CD4-positive, alpha-beta T cell (primary cell): ENCODE measurements around the gene WDR31. TPM values are rescaled to one million over a fixed set of nuclear protein-coding genes. Genes with fewer than 3 reads are reported as not detected.

Source experiments
- ATAC-seq: fragments of 200-7000 bp; cut with Tn5 transposase; one replicate; pipeline ENCODE4 v1.10.0; 2022; ENCODE audit warnings: mild to moderate bottlenecking; ENCODE audit not compliant: poor library complexity
- CTCF ChIA-PET: fragments of 350-600 bp; sonication (Branson Sonifier 250); formaldehyde crosslinking; loops from one replicate; lab custom pipeline; 2021; ENCODE audit warnings: antibody characterized with exemption, inconsistent platforms; lab: Charles Lee
- POLR2A ChIA-PET: fragments of 350-600 bp; sonication (Branson Sonifier 250); formaldehyde crosslinking; loops from one replicate; lab custom pipeline; 2021; ENCODE audit warnings: antibody characterized with exemption, inconsistent platforms; lab: Charles Lee
- DNase-seq, 14 experiments: peaks; one replicate each; pipeline ENCODE4 v3.0.0-alpha.2; 2013 to 2020; ENCODE audit warnings: mixed read lengths in 2 of 14
- H3K27ac ChIP-seq, 2 donors: one replicate each; pipeline versions ENCODE4 v1.5.1 to v1.7.0; 2013; ENCODE audit warnings: low read length in 2 of 2, low read depth in 1 of 2, mild to moderate bottlenecking in 1 of 2
- H3K27me3 ChIP-seq, 2 experiments: 1 replicate in 1 of 2; 2 replicates in 1 of 2; pipeline versions ENCODE4 v1.6.1 to v1.7.0; 2013; ENCODE audit warnings: low read length in 2 of 2, control low read depth in 1 of 2, mild to moderate bottlenecking in 1 of 2, moderate library complexity in 1 of 2; ENCODE audit not compliant: insufficient read depth in 2 of 2, control insufficient read depth in 1 of 2
- H3K36me3 ChIP-seq: one replicate; pipeline ENCODE4 v1.6.1; 2013; ENCODE audit warnings: low read length, control low read depth; ENCODE audit not compliant: insufficient read depth
- H3K4me1 ChIP-seq: one replicate; pipeline ENCODE4 v1.6.1; 2013; ENCODE audit warnings: low read length, control low read depth; ENCODE audit not compliant: insufficient read depth
- H3K4me3 ChIP-seq: one replicate; pipeline ENCODE4 v1.5.1; 2013; ENCODE audit warnings: mild to moderate bottlenecking, low read length, moderate library complexity
- H3K9me3 ChIP-seq, 2 experiments: 1 replicate in 1 of 2; 2 replicates in 1 of 2; pipeline versions ENCODE4 v1.6.1 to v1.7.0; 2013; ENCODE audit warnings: low read length in 2 of 2, mild to moderate bottlenecking in 2 of 2, control low read depth in 1 of 2, moderate library complexity in 1 of 2; ENCODE audit not compliant: control insufficient read depth in 1 of 2, insufficient read depth in 1 of 2
- H3K27ac Mint-ChIP-seq: one replicate; pipeline ENCODE4 v1.8.0; 2020; ENCODE audit warnings: mixed read lengths
- H3K27me3 Mint-ChIP-seq: one replicate; pipeline ENCODE4 v1.8.0; 2021; ENCODE audit warnings: mixed read lengths
- H3K36me3 Mint-ChIP-seq: one replicate; pipeline ENCODE4 v1.8.0; 2021; ENCODE audit warnings: low read depth, mixed read lengths
- H3K4me1 Mint-ChIP-seq: one replicate; pipeline ENCODE4 v1.8.0; 2021; ENCODE audit warnings: low read depth, mixed read lengths
- H3K4me3 Mint-ChIP-seq: one replicate; pipeline ENCODE4 v1.8.0; 2020; ENCODE audit warnings: mild to moderate bottlenecking, mixed read lengths
- H3K9me3 Mint-ChIP-seq: one replicate; pipeline ENCODE4 v1.8.0; 2020; ENCODE audit warnings: mixed read lengths
- CTCF ChIP-seq: fragments of 200-600 bp; IDR thresholded peaks from one replicate; pipeline ENCODE4 v1.8.0; 2022; ENCODE audit warnings: antibody characterized with exemption, mild to moderate bottlenecking
- intact Hi-C, 2 experiments: fragments of 100-400 bp; cut with DNase I in 1 of 2; cut with micrococcal nuclease in 1 of 2; formaldehyde crosslinking; loops; one replicate each; pipeline versions ENCODE4 v1.15.1 to v1.9.0; 2023 to 2025; cut with DNase I, micrococcal nuclease
- total RNA-seq, 174 experiments: library from RNA in 2 of 174; stranded (reverse) in 2 of 174; gene quantifications; one replicate each; pipeline ENCODE4 v1.2.3 and lab custom pipeline; 2021 to 2026

Gene WDR31
- total RNA-seq, 2 experiments from 2014 or later = 0.14 to 0.22 TPM

GRCh38 chr9:113356686-113357292 is 16.7 kb upstream of the WDR31 start:
- intact Hi-C loops = no loop called here
- no peaks in the 10 kb centered on the region for H3K9me3 ChIP-seq
- POLR2A ChIA-PET = no interaction called here
- Mint-ChIP-seq H3K27ac (no peak overlapping the region), H3K9me3 (no peaks in the 10 kb centered on the region), H3K4me1 (no peaks in the 10 kb centered on the region), H3K36me3 (no peaks in the 10 kb centered on the region), H3K27me3 (peaks cover 29% of the 10 kb centered on the region), H3K4me3 (no peak overlapping the region)
- H3K4me3 ChIP-seq = no peak overlapping the region
- no peaks in the 10 kb centered on the region for H3K36me3 ChIP-seq
- DNase-seq (no peak), ATAC-seq (no peak)
- H3K4me1 ChIP-seq = no peaks in the 10 kb centered on the region
- CTCF ChIA-PET = no interaction called here
- TF ChIP-seq CTCF = no peak
- H3K27ac ChIP-seq = no peak overlapping the region
- H3K27me3 ChIP-seq = peaks cover 0 to 5% of the 10 kb centered on the region in 2 experiments

GRCh38 chr9:113355040-113355596 is 15.0 kb upstream of the WDR31 start:
- Histone ChIP-seq H3K4me1 (peaks cover 11% of the 10 kb centered on the region), H3K4me3 (no peak overlapping the region), H3K27ac (no peak overlapping the region), H3K9me3 (no peaks in the 10 kb centered on the region), H3K27me3 (peaks cover 4 to 11% of the 10 kb centered on the region in 2 experiments), H3K36me3 (no peaks in the 10 kb centered on the region)
- TF ChIP-seq CTCF = no peak
- ChIA-PET POLR2A (no interaction called here), CTCF (no interaction called here)
- H3K27me3 Mint-ChIP-seq = peaks cover 39% of the 10 kb centered on the region
- ATAC-seq (no peak), DNase-seq (no peak)
- no peak overlapping the region for H3K27ac Mint-ChIP-seq
- no peaks in the 10 kb centered on the region for H3K36me3 Mint-ChIP-seq
- intact Hi-C loops = no loop called here
- H3K9me3 Mint-ChIP-seq = no peaks in the 10 kb centered on the region
- peaks cover 9% of the 10 kb centered on the region for H3K4me1 Mint-ChIP-seq
- H3K4me3 Mint-ChIP-seq = no peak overlapping the region

GRCh38 chr9:113352411-113352810 is 12.3 kb upstream of the WDR31 start:
- Histone ChIP-seq H3K4me3 (no peak overlapping the region), H3K36me3 (no peaks in the 10 kb centered on the region), H3K27me3 (peaks cover 8 to 15% of the 10 kb centered on the region in 2 experiments), H3K4me1 (peaks cover 20% of the 10 kb centered on the region), H3K27ac (no peak overlapping the region), H3K9me3 (no peaks in the 10 kb centered on the region)
- ChIA-PET CTCF (no interaction called here), POLR2A (no interaction called here)
- no peak for DNase-seq
- H3K4me1 Mint-ChIP-seq = peaks cover 13% of the 10 kb centered on the region
- no peaks in the 10 kb centered on the region for H3K36me3 Mint-ChIP-seq
- H3K27me3 Mint-ChIP-seq = peaks cover 56% of the 10 kb centered on the region
- H3K4me3 Mint-ChIP-seq = no peak overlapping the region
- no peak for TF ChIP-seq CTCF
- H3K9me3 Mint-ChIP-seq = no peaks in the 10 kb centered on the region
- no peak overlapping the region for H3K27ac Mint-ChIP-seq
- intact Hi-C loops = no loop called here
- ATAC-seq = no peak
